Effector memory CD4-positive, alpha-beta T cell (primary cell): Measurements from ENCODE around the gene AGTRAP.

Experiments
- DNase-seq, 3 donors: peaks; one replicate each; pipeline ENCODE4 v3.0.0-alpha.2; 2020
- H3K27ac ChIP-seq: 2 replicates; pipeline ENCODE4 v1.7.0; 2013; ENCODE audit warnings: mild to moderate bottlenecking, low read length, moderate library complexity; ENCODE audit not compliant: insufficient read depth, poor library complexity, severe bottlenecking
- H3K27me3 ChIP-seq: replicated peaks from 2 replicates; pipeline ENCODE4 v1.7.0; 2013; ENCODE audit warnings: mild to moderate bottlenecking, low read length; ENCODE audit not compliant: insufficient read depth, control insufficient read depth, poor library complexity, severe bottlenecking
- H3K36me3 ChIP-seq: 2 replicates; pipeline ENCODE4 v1.7.0; 2013; ENCODE audit warnings: mild to moderate bottlenecking, low read length, moderate library complexity; ENCODE audit not compliant: control insufficient read depth, insufficient read depth
- H3K4me1 ChIP-seq: 2 replicates; pipeline ENCODE4 v1.7.0; 2013; ENCODE audit warnings: low read length, mild to moderate bottlenecking; ENCODE audit not compliant: control insufficient read depth, insufficient read depth, poor library complexity, severe bottlenecking
- H3K4me3 ChIP-seq: 2 replicates; pipeline ENCODE4 v1.7.0; 2013; ENCODE audit warnings: low read length, low read depth, mild to moderate bottlenecking; ENCODE audit not compliant: insufficient read depth, poor library complexity, severe bottlenecking
- H3K9me3 ChIP-seq: 2 replicates; pipeline ENCODE4 v1.7.0; 2013; ENCODE audit warnings: mild to moderate bottlenecking, low read length, moderate library complexity; ENCODE audit not compliant: control insufficient read depth

AGTRAP gene

GRCh38 chr1:11781297-11781696 lies 45.4 kb downstream of the AGTRAP start:
- H3K27me3 ChIP-seq, result no peaks in the 10 kb centered on the region
- DNase-seq, result no peak
- H3K36me3 ChIP-seq, result no peaks in the 10 kb centered on the region
- peaks cover 9% of the 10 kb centered on the region for H3K4me1 ChIP-seq
- no peak overlapping the region for H3K4me3 ChIP-seq
- H3K27ac ChIP-seq, result no peak overlapping the region
- H3K9me3 ChIP-seq, result no peaks in the 10 kb centered on the region

- no peak for DNase-seq
- Histone ChIP-seq H3K27me3 (no peaks in the 10 kb centered on the region), H3K36me3 (no peaks in the 10 kb centered on the region), H3K4me1 (peaks cover 9% of the 10 kb centered on the region), H3K4me3 (no peak overlapping the region), H3K27ac (no peak overlapping the region), H3K9me3 (no peaks in the 10 kb centered on the region)
Observed at GRCh38 chr1:11782127-11782708, 46.3 kb downstream of the AGTRAP start.

GRCh38 chr1:11783556-11783955 lies 47.6 kb downstream of the AGTRAP start:
- Histone ChIP-seq H3K4me1 (peaks cover 9% of the 10 kb centered on the region), H3K9me3 (no peaks in the 10 kb centered on the region), H3K27ac (no peak overlapping the region), H3K27me3 (no peaks in the 10 kb centered on the region), H3K4me3 (no peak overlapping the region), H3K36me3 (no peaks in the 10 kb centered on the region)
- DNase-seq, result no peak

DNA sequence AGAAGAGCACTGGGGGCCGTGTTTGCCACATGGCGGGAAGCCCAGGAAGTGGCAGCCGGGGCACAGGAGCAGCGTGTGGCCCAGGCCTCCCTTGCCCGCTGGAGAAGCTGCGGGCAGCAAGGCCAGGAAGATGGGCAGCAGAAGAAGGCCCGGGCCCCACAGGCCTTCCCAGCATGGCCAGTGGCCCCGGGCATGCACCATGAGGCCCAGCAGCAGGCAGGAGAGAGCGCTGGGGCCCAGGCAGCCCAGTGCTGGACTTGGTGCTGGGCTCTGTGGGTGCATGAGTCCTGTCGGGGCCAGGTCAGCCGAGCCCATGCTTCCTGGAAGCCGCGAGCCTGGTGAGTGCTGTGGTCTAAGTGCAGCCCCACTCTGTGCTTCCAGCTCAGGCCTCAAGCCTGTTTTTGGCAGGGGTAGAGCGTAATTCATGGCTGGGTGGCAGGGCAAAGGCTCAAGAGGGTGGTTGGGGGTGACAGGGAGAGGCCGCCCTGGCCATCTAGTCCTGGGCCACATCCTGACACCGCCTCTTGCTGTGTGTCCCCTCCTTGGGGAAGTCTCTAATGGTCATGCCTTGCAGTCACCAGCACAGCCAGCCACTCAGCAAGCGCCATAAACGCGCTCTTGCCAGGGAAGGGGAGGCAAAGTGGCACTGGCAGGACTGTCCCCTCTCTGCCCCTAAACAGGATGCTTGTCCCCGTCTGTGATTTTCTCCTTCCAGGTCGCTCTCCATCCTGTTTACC lies 48.5 kb downstream of the AGTRAP start:
- no peaks in the 10 kb centered on the region for H3K9me3 ChIP-seq
- H3K27me3 ChIP-seq, result no peaks in the 10 kb centered on the region
- H3K36me3 ChIP-seq, result no peaks in the 10 kb centered on the region
- peaks cover 9% of the 10 kb centered on the region for H3K4me1 ChIP-seq
- H3K4me3 ChIP-seq, result peak overlapping the region; percentile 43
- no peak overlapping the region for H3K27ac ChIP-seq
- DNase-seq, result no peak

GRCh38 chr1:11784993-11785769 lies 49.2 kb downstream of the AGTRAP start:
- no peak for DNase-seq
- Histone ChIP-seq H3K27ac (no peak overlapping the region), H3K4me1 (peaks cover 9% of the 10 kb centered on the region), H3K9me3 (no peaks in the 10 kb centered on the region), H3K27me3 (no peaks in the 10 kb centered on the region), H3K4me3 (peak overlapping the region; percentile 43), H3K36me3 (peaks cover 3% of the 10 kb centered on the region)

DNA sequence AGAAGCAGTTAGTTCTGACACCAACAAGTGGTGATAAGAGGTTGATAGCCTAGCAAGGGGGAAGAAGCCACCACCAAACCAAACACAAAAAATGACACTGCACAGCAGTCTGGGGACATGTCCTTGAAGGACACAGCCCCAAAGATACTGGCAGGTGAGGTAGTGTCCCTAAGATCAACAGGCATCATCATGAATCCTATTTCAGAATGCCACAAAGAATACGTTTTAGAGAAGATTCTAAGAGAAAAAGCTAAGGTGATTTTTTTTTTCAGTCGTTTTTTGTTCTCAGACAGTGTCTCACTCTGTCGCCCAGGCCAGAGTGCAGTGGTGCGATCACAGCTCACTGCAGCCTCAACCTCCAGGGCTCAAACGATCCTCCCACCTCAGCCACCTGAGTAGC lies 50.2 kb downstream of the AGTRAP start:
- H3K4me1 ChIP-seq, result peaks cover 9% of the 10 kb centered on the region
- no peak overlapping the region for H3K27ac ChIP-seq
- no peaks in the 10 kb centered on the region for H3K9me3 ChIP-seq
- DNase-seq, result no peak
- H3K27me3 ChIP-seq, result no peaks in the 10 kb centered on the region
- H3K36me3 ChIP-seq, result peaks cover 11% of the 10 kb centered on the region
- H3K4me3 ChIP-seq, result no peak overlapping the region

GRCh38 chr1:11787251-11787803 lies 51.4 kb downstream of the AGTRAP start:
- H3K9me3 ChIP-seq, result no peaks in the 10 kb centered on the region
- peaks cover 9% of the 10 kb centered on the region for H3K4me1 ChIP-seq
- no peak for DNase-seq
- H3K4me3 ChIP-seq, result no peak overlapping the region
- H3K27me3 ChIP-seq, result no peaks in the 10 kb centered on the region
- peaks cover 18% of the 10 kb centered on the region for H3K36me3 ChIP-seq
- no peak overlapping the region for H3K27ac ChIP-seq

GRCh38 chr1:11787804-11788436 lies 52.0 kb downstream of the AGTRAP start:
- no peak overlapping the region for H3K4me3 ChIP-seq
- DNase-seq, result no peak
- no peaks in the 10 kb centered on the region for H3K9me3 ChIP-seq
- H3K4me1 ChIP-seq, result peaks cover 9% of the 10 kb centered on the region
- H3K27ac ChIP-seq, result no peak overlapping the region
- H3K27me3 ChIP-seq, result no peaks in the 10 kb centered on the region
- H3K36me3 ChIP-seq, result peaks cover 24% of the 10 kb centered on the region

- Histone ChIP-seq H3K27ac (no peak overlapping the region), H3K4me1 (peaks cover 9% of the 10 kb centered on the region), H3K27me3 (no peaks in the 10 kb centered on the region), H3K36me3 (peaks cover 24% of the 10 kb centered on the region), H3K9me3 (no peaks in the 10 kb centered on the region), H3K4me3 (no peak overlapping the region)
- DNase-seq, result no peak
Observed at GRCh38 chr1:11788549-11789053, 52.7 kb downstream of the AGTRAP start.
